ENCODE results near the gene ALX4. TPM values are rescaled to one million over a fixed set of nuclear protein-coding genes. Genes with fewer than 3 reads are reported as not detected.

Gene ALX4
- total and polyA plus RNA-seq, 3 donors from 2014 or later = 0.56 to 1.0 (median 0.58) TPM

GRCh38 chr11:44266056-44266780, 43.7 kb downstream of the ALX4 start:
- Histone ChIP-seq H3K4me1 (peaks cover 13% of the 10 kb centered on the region), H3K36me3 (ENCODE audit: low read depth, missing control alignments) (no peaks in the 10 kb centered on the region), H3K27ac (no peak overlapping the region), H3K27me3 (no peaks in the 10 kb centered on the region), H3K9me3 (no peaks in the 10 kb centered on the region), H3K4me3 (no peak overlapping the region)
- no peak for DNase-seq
- TF ChIP-seq POLR2A (IDR thresholded peaks at IDR 0.05) (no peak), CTCF (IDR thresholded peaks at IDR 0.05) (no peak)
- intact Hi-C loops (cut with DNase I; ENCODE audit: low total_unique reads) = no loop called here
- 86 to 90% methylated on average over 5 to 9 of the region's 9 CpGs for WGBS, 2 donors

- no peak overlapping the region for H3K27ac ChIP-seq
- 89 to 94% methylated on average over 21 to 22 of the region's 22 CpGs for WGBS, 2 donors
- intact Hi-C loops (cut with DNase I; ENCODE audit: low total_unique reads) = no loop called here
These were observed 45.2 kb downstream of the ALX4 start for GRCh38 chr11:44264761-44265160.

GRCh38 chr11:44264438-44264749, 45.5 kb downstream of the ALX4 start:
- H3K27ac ChIP-seq = no peak overlapping the region
- TF ChIP-seq CTCF (IDR thresholded peaks at IDR 0.05) (no peak), POLR2A (IDR thresholded peaks at IDR 0.05) (no peak)
- no peaks in the 10 kb centered on the region for H3K4me1 ChIP-seq
- no peak overlapping the region for H3K4me3 ChIP-seq
- intact Hi-C loops (cut with DNase I; ENCODE audit: low total_unique reads) = no loop called here
- H3K9me3 ChIP-seq = no peaks in the 10 kb centered on the region
- H3K36me3 ChIP-seq (ENCODE audit: low read depth, missing control alignments) = no peaks in the 10 kb centered on the region
- H3K27me3 ChIP-seq = no peaks in the 10 kb centered on the region
- DNase-seq = no peak
- WGBS, 2 donors = 92% methylated on average over 6 to 8 of the region's 8 CpGs

More at GRCh38 chr11:44264761-44265160, 45.2 kb downstream of the ALX4 start:
- no peak for TF ChIP-seq POLR2A (IDR thresholded peaks at IDR 0.05)
- no peak for TF ChIP-seq CTCF (IDR thresholded peaks at IDR 0.05)
- H3K27me3 ChIP-seq = no peaks in the 10 kb centered on the region
- H3K4me1 ChIP-seq = peaks cover under 1% of the 10 kb centered on the region
- no peaks in the 10 kb centered on the region for H3K36me3 ChIP-seq (ENCODE audit: low read depth, missing control alignments)
- no peak for DNase-seq
- no peak overlapping the region for H3K4me3 ChIP-seq
- H3K9me3 ChIP-seq = no peaks in the 10 kb centered on the region

GRCh38 chr11:44263738-44264437, 46.1 kb downstream of the ALX4 start:
- Histone ChIP-seq H3K27ac (no peak overlapping the region), H3K4me3 (no peak overlapping the region), H3K4me1 (no peaks in the 10 kb centered on the region), H3K36me3 (ENCODE audit: low read depth, missing control alignments) (no peaks in the 10 kb centered on the region), H3K9me3 (no peaks in the 10 kb centered on the region), H3K27me3 (no peaks in the 10 kb centered on the region)
- TF ChIP-seq CTCF (IDR thresholded peaks at IDR 0.05) (no peak), POLR2A (IDR thresholded peaks at IDR 0.05) (no peak)
- 79 to 92% methylated on average over 12 to 20 of the region's 20 CpGs for WGBS, 2 donors
- intact Hi-C loops (cut with DNase I; ENCODE audit: low total_unique reads) = no loop called here
- DNase-seq = no peak

All from testis (tissue), 3 donors.